ENCODE results near the gene LDB3. TPM values are rescaled to one million over a fixed set of nuclear protein-coding genes. Genes with fewer than 3 reads are reported as not detected.

LDB3 gene
- total and polyA plus RNA-seq, 2 of the 4 experiments (the other 2 are of a cell fraction): 0.36 to 2.6 TPM

GRCh38 chr10:86647773-86648703, 20.3 kb upstream of the LDB3 start (continued):
- TF ChIP-seq NFE2L2 (IDR thresholded peaks at IDR 0.05; ENCODE audit: low read depth, low read length): no peak

- no peak overlapping the region for H4K8ac ChIP-seq (ENCODE audit: low read depth in 2 of 2, low read length in 2 of 2)
- no peak overlapping the region for H2BK20ac ChIP-seq (ENCODE audit: low read depth, low read length)
- H3K36me3 ChIP-seq (ENCODE audit: control insufficient read depth, insufficient read depth, low read length): no peaks in the 10 kb centered on the region
- BruUV-seq (replicated peaks): no TSS peak
- no peak overlapping the region for H4K5ac ChIP-seq (ENCODE audit: low read depth, low read length)
- no peak overlapping the region for H4K91ac ChIP-seq (ENCODE audit: insufficient read depth, low read depth, low read length)
- peaks cover 11% of the 10 kb centered on the region for H3K9me1 ChIP-seq (ENCODE audit: insufficient read depth, low read length)
- no peaks in the 10 kb centered on the region for H3K79me1 ChIP-seq (ENCODE audit: low read depth in 1 of 2, low read length in 2 of 2)
- in situ Hi-C loops (cut with MboI; ENCODE audit: low sequenced_read_pairs): no loop called here
- H3K14ac ChIP-seq (replicated peaks; ENCODE audit: low read depth, low read length): no peak overlapping the region
- no peak overlapping the region for H3K23ac ChIP-seq (ENCODE audit: low read depth, low read length)
- H3K27me3 ChIP-seq (ENCODE audit: control insufficient read depth, insufficient read depth, low read length): no peaks in the 10 kb centered on the region; the same call in 1 of the 2 replicates
- dilution Hi-C loops (cut with HindIII; ENCODE audit: low sequenced_read_pairs, unreplicated experiment): no loop called here
- peak; percentile 68 for DNase-seq
- H3K4me3 ChIP-seq (ENCODE audit: insufficient read depth, low read depth, low read length): no peak overlapping the region
- H3K4ac ChIP-seq (ENCODE audit: low read depth, low read length): no peak overlapping the region
- no peak overlapping the region for H2BK120ac ChIP-seq (ENCODE audit: low read depth, low read length)
- H3K4me1 ChIP-seq (ENCODE audit: control insufficient read depth, insufficient read depth, low read length): peaks cover 14% of the 10 kb centered on the region
- no peak for TF ChIP-seq MAFK (IDR thresholded peaks at IDR 0.05; ENCODE audit: low read depth, low read length)
- TF ChIP-seq MAZ (IDR thresholded peaks at IDR 0.05; ENCODE audit: borderline replicate concordance, low read depth, low read length): peak; percentile 21; the same call in 1 of the 2 replicates
- CTCF ChIA-PET: no interaction called here
- no peak overlapping the region for H2BK15ac ChIP-seq (ENCODE audit: low read depth, low read length)
- POLR2A ChIA-PET (ENCODE audit: unreplicated experiment): interaction anchor here (0.6 kb wide), 1 partner anchor 130 kb away, joined by 4 read pairs; no protein-coding TSS in a partner anchor
- no peak overlapping the region for H3K9ac ChIP-seq (ENCODE audit: low read depth, low read length)
- peak; percentile 93 for ATAC-seq (ENCODE audit: low read depth)
- no peak overlapping the region for H3K27ac ChIP-seq (ENCODE audit: insufficient read depth, low read length)
- H2AK5ac ChIP-seq (ENCODE audit: low read depth, low read length): no peak overlapping the region
- no peak overlapping the region for H3K18ac ChIP-seq (ENCODE audit: low read depth, low read length)
- intact Hi-C loops (cut with micrococcal nuclease): no loop called here
- peak overlapping the region; percentile 57 for H2AFZ ChIP-seq (replicated peaks; ENCODE audit: low read length, poor library complexity)
- no peak overlapping the region for H2AK9ac ChIP-seq (replicated peaks; ENCODE audit: low read depth, low read length, poor library complexity)
- H3K56ac ChIP-seq (ENCODE audit: extremely low read depth, insufficient read depth, low read length): no peak overlapping the region
- no peak overlapping the region for H3K4me2 ChIP-seq (ENCODE audit: low read depth, low read length)
- WGBS, 2 experiments (ENCODE audit: extremely low coverage in 2 of 2, insufficient read length in 1 of 2): 17% methylated on average over 1 of the region's 9 CpGs; no CpG with 5 or more reads in 1 of the 2 experiments
- no peaks in the 10 kb centered on the region for H4K20me1 ChIP-seq (ENCODE audit: insufficient read depth, low read length)
- H2BK5ac ChIP-seq (ENCODE audit: low read depth, low read length, poor library complexity, severe bottlenecking): no peak overlapping the region
- no peaks in the 10 kb centered on the region for H3K9me3 ChIP-seq (ENCODE audit: control insufficient read depth, insufficient read depth, low read length)
Observed at GRCh38 chr10:86648704-86649427, 19.4 kb upstream of the LDB3 start.

Data from IMR-90 (cell line).